Stimulated activated CD4-positive, alpha-beta T cell treated with anti-CD3 and anti-CD28 coated beads, Interleukin-4, amount 100 ng/mL, for 48 hours (primary cell): ENCODE measurements around the gene MAPK11.
"Not testable (repeated sequence)": the region's sequence is repeated elsewhere in the genome, so short reads cannot be mapped to it uniquely, and the experiment has no call there.

Experiments used
- DNase-seq, 2 donors: peaks; one replicate each; pipeline ENCODE4 v3.0.0-alpha.2; 2020; ENCODE audit warnings: low read depth in 2 of 2

The MAPK11 gene

GRCh38 chr22:50277761-50278160, 7.6 kb upstream of the MAPK11 start:
- DNase-seq = no peak

GRCh38 chr22:50276143-50276542, 6.0 kb upstream of the MAPK11 start:
- peak; percentile 27 to 45 for DNase-seq

GRCh38 chr22:50275181-50276055, 5.2 kb upstream of the MAPK11 start:
- DNase-seq = no peak

- no peak for DNase-seq
Measured at GRCh38 chr22:50274771-50275170, 4.6 kb upstream of the MAPK11 start.

GRCh38 chr22:50274311-50274710, 4.1 kb upstream of the MAPK11 start:
- peak in 1 of 2 donors; percentile 31 for DNase-seq

- DNase-seq = not testable (repeated sequence)
Measured at GRCh38 chr22:50273781-50274180, 3.6 kb upstream of the MAPK11 start.

GRCh38 chr22:50273352-50273751, 3.2 kb upstream of the MAPK11 start:
- DNase-seq = not testable (repeated sequence)

GRCh38 chr22:50272044-50272802, 2.0 kb upstream of the MAPK11 start:
- DNase-seq = no peak

- DNase-seq = peak; percentile 42 to 53
Measured at GRCh38 chr22:50271519-50271970, 1.4 kb upstream of the MAPK11 start.

GRCh38 chr22:50270666-50271394, 650 bp upstream of the MAPK11 start:
- DNase-seq = peak; percentile 63 to 66

GRCh38 chr22:50269573-50269969, 609 bp downstream of the MAPK11 start:
- DNase-seq = no peak

GRCh38 chr22:50268655-50269113, 1.5 kb downstream of the MAPK11 start:
- DNase-seq = no peak

GRCh38 chr22:50267591-50268390, 2.4 kb downstream of the MAPK11 start:
- DNase-seq = peak; percentile 50 to 64

- no peak for DNase-seq
Measured at GRCh38 chr22:50266994-50267393, 3.2 kb downstream of the MAPK11 start.

- DNase-seq = no peak
Measured at GRCh38 chr22:50264946-50265669, 5.1 kb downstream of the MAPK11 start.

- no peak for DNase-seq
Measured at GRCh38 chr22:50264104-50264745, 6.0 kb downstream of the MAPK11 start.

GRCh38 chr22:50262973-50263617, 7.1 kb downstream of the MAPK11 start:
- no peak for DNase-seq

GRCh38 chr22:50262460-50262911, 7.7 kb downstream of the MAPK11 start:
- DNase-seq = no peak
